Loucy (cell line): Measurements from ENCODE around the gene AGPAT3.

Experiments used
- H2AFZ ChIP-seq: fragments of 200-600 bp; sonication (generic); 2 replicates; pipeline ENCODE4 v1.6.0; 2016; ENCODE audit warnings: antibody characterized with exemption, mild to moderate bottlenecking, low read length, moderate library complexity
- H3F3A ChIP-seq: fragments of 200-600 bp; 2 replicates; pipeline ENCODE4 v1.6.0; 2016; ENCODE audit warnings: antibody characterized with exemption, low read depth, mild to moderate bottlenecking
- H3K27me3 ChIP-seq: fragments of 200-600 bp; sonication (generic); 2 replicates; pipeline ENCODE4 v1.6.1; 2014; ENCODE audit warnings: low read length, mild to moderate bottlenecking; ENCODE audit not compliant: insufficient read depth, poor library complexity, severe bottlenecking
- H3K36me3 ChIP-seq: fragments of 200-600 bp; sonication (generic); 2 replicates; pipeline ENCODE4 v1.6.1; 2016; ENCODE audit warnings: low read length; ENCODE audit not compliant: insufficient read depth
- H3K4me1 ChIP-seq: fragments of 200-600 bp; sonication (generic); 2 replicates; pipeline ENCODE4 v1.5.1; 2014; ENCODE audit warnings: low read length, mild to moderate bottlenecking; ENCODE audit not compliant: insufficient read depth, poor library complexity, severe bottlenecking
- H3K4me2 ChIP-seq: fragments of 200-600 bp; sonication (generic); 2 replicates; pipeline ENCODE4 v1.6.0; 2014; ENCODE audit warnings: antibody characterized with exemption, low read length, low read depth, mild to moderate bottlenecking; ENCODE audit not compliant: poor library complexity, severe bottlenecking
- H3K4me3 ChIP-seq: fragments of 200-600 bp; sonication (generic); 2 replicates; pipeline ENCODE4 v1.5.1; 2014; ENCODE audit warnings: low read length, mild to moderate bottlenecking, mixed read lengths; ENCODE audit not compliant: poor library complexity, severe bottlenecking
- H3K79me2 ChIP-seq: fragments of 200-600 bp; sonication (generic); 2 replicates; pipeline ENCODE4 v1.6.1; 2014; ENCODE audit warnings: low read length; ENCODE audit not compliant: insufficient read depth
- H3K9ac ChIP-seq: fragments of 200-600 bp; sonication (generic); 2 replicates; pipeline ENCODE4 v1.6.0; 2014; ENCODE audit warnings: mild to moderate bottlenecking, low read depth, low read length, moderate library complexity; ENCODE audit not compliant: poor library complexity, severe bottlenecking
- H3K9me2 ChIP-seq: fragments of 200-600 bp; sonication (generic); replicated peaks from 2 replicates; pipeline ENCODE4 v1.6.1; 2016; ENCODE audit warnings: low read depth, low read length, mixed read lengths
- H3K9me3 ChIP-seq: fragments of 200-600 bp; sonication (generic); 2 replicates; pipeline ENCODE4 v1.6.1; 2014; ENCODE audit warnings: mild to moderate bottlenecking, antibody characterized with exemption, low read length, low read depth; ENCODE audit not compliant: insufficient read depth
- H4K20me1 ChIP-seq: fragments of 200-600 bp; sonication (generic); 2 replicates; pipeline ENCODE4 v1.6.0; 2014; ENCODE audit warnings: antibody characterized with exemption, low read length, mild to moderate bottlenecking; ENCODE audit not compliant: insufficient read depth, poor library complexity, severe bottlenecking
- CTCF ChIP-seq: fragments of 200-600 bp; sonication (generic); conservative IDR thresholded peaks from 2 replicates; pipeline ENCODE4 v1.5.1; 2014; ENCODE audit warnings: mild to moderate bottlenecking, antibody characterized with exemption, low read length
- EZH2phosphoT487 ChIP-seq: fragments of 200-600 bp; IDR thresholded peaks from 2 replicates; pipeline ENCODE4 v1.6.1; 2018; ENCODE audit warnings: antibody characterized with exemption, mild to moderate bottlenecking, moderate library complexity, borderline replicate concordance

AGPAT3 gene

DNA sequence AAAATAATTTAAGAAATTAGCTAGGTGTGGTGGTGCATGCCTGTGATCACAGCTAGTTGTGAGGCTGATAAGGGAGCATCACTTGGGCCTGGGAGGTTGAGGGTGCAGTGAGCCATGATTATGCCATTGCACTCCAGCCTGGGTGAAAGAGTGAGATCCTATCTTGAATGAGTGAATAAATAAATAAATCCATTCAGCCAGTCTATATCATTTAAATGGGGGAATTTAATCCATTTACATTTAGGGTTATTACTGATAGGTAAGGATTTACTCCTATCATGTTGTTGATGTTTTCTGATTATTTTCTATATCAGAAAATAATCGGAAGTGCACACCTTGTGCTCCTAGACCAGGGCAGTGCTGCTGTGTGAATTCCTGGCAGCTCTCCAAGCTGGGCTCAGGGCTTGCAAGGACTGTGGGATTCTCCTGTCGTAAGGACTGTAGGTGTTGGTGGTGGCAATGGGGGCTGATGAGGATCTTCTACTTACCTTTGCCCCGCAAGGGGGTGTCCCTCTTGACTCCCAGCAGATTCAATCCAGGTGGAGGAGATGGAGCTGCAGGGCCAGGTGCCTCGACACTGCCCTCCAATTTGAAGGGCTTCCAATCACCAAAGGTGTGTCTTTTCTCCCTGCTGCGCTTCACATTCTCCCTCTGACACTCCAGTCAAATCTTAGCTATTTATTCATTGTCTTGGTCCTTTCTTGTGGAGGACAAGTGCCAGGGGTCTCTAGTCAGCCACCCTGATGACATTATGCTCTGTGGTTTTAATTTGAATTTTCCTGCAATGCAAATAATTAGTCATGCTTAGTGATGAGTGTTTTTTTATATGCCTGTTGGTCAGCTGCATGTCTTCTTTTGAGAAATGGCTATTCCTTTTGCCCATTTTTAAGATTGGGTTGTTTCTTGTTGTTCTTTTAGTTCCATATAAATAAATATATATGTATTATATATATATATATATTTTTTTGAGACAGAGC is 133.0 kb downstream of the AGPAT3 start:
- H3F3A ChIP-seq: no peaks in the 10 kb centered on the region
- no peaks in the 10 kb centered on the region for H3K36me3 ChIP-seq
- H3K79me2 ChIP-seq: no peaks in the 10 kb centered on the region
- no peak overlapping the region for H3K4me3 ChIP-seq
- no peaks in the 10 kb centered on the region for H3K9me2 ChIP-seq
- no peak overlapping the region for H3K9ac ChIP-seq
- no peak overlapping the region for H3K4me2 ChIP-seq
- H4K20me1 ChIP-seq: no peaks in the 10 kb centered on the region
- H3K9me3 ChIP-seq: no peaks in the 10 kb centered on the region
- TF ChIP-seq CTCF: no peak
- TF ChIP-seq EZH2phosphoT487: no peak
- H3K27me3 ChIP-seq: no peaks in the 10 kb centered on the region
- H2AFZ ChIP-seq: no peak overlapping the region
- H3K4me1 ChIP-seq: no peaks in the 10 kb centered on the region

DNA sequence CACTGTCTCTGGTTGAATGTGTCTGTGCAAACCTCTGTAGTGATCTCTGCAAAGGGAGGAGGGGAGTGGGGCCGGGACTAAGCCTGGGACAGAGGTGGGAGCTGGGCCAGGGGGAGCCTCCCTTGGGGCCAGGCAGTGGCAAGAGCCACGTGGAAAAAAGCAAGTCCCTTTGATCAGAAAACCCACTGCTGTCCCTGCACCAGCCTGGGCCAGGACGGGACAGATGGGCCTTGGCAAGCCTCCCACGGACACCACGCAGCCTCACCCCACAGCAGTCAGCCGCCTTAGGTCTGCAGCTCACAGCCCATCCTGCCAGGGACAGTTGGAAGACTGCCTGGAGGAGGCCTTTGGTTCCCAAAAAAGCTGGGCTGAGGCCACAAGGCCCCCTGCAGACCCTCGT is 135.3 kb downstream of the AGPAT3 start:
- no peaks in the 10 kb centered on the region for H3K79me2 ChIP-seq
- H3K4me2 ChIP-seq: no peak overlapping the region
- no peaks in the 10 kb centered on the region for H3K36me3 ChIP-seq
- H3K9ac ChIP-seq: no peak overlapping the region
- no peaks in the 10 kb centered on the region for H3F3A ChIP-seq
- H3K9me2 ChIP-seq: no peaks in the 10 kb centered on the region
- no peak overlapping the region for H2AFZ ChIP-seq
- no peaks in the 10 kb centered on the region for H3K27me3 ChIP-seq
- TF ChIP-seq EZH2phosphoT487 (no peak), CTCF (no peak)
- H4K20me1 ChIP-seq: no peaks in the 10 kb centered on the region
- no peak overlapping the region for H3K4me3 ChIP-seq
- no peaks in the 10 kb centered on the region for H3K4me1 ChIP-seq
- H3K9me3 ChIP-seq: no peaks in the 10 kb centered on the region

GRCh38 chr21:44002511-44002910 is 137.5 kb downstream of the AGPAT3 start:
- TF ChIP-seq CTCF (no peak), EZH2phosphoT487 (no peak)
- H3K9me2 ChIP-seq: no peaks in the 10 kb centered on the region

More at GRCh38 chr21:44002511-44002910, 137.5 kb downstream of the AGPAT3 start:
- Histone ChIP-seq H3K36me3 (no peaks in the 10 kb centered on the region), H3K4me2 (no peak overlapping the region), H3K4me1 (no peaks in the 10 kb centered on the region), H3K79me2 (no peaks in the 10 kb centered on the region), H3K4me3 (no peak overlapping the region), H4K20me1 (no peaks in the 10 kb centered on the region), H2AFZ (no peak overlapping the region), H3K27me3 (no peaks in the 10 kb centered on the region), H3K9ac (no peak overlapping the region), H3F3A (no peaks in the 10 kb centered on the region), H3K9me3 (no peaks in the 10 kb centered on the region)
